NCI-H146 (cell line): ENCODE results near the gene ACOT7.

ENCODE experiments used
- DNase-seq: peaks from one replicate; lab custom pipeline; 2025; lab: John Stamatoyannopoulos, UW

The ACOT7 gene

DNA sequence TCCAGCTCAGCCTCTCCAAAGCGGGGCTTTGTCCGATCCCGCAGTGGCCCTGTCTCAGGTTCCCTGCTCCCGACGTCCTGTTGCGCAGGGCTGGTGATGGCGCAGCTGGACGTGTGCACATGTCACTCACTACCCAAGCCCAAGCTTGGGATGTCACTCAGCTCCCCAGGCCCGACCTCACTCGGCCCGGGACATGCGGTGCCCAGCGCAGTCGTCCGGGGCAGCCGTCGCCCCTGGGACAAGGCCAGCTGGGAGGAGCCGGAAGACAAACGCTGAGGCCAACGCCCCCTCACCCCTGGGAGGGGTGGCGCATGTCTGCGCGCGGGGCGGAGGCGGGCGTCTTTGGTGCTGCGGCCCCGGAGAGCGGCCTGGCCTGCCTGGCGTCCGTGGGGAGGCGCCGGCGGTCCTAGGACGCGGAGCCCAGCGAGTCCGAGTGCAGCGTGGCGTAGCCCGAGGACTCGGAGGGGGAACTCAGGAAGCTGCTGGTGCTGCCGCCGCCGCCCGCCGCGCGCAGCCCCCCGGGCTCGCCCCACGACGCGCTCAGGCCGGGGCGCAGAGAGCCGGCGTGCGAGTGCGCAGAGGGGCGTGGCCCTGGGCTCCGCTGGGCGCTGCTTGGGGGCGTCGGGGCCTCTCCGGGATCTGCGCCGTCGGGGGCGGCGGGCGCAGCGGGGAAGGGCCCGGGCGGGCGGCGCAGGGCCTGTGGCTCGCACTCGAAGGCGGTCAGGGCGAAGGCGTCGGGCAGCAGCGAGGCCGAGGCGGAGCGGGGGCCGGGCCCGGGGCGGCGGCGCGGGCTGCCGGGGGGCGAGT is 144.4 kb downstream of the ACOT7 start:
- peak; percentile 36 for DNase-seq

- DNase-seq = no peak
Observed at GRCh38 chr1:6248161-6248776, 145.3 kb downstream of the ACOT7 start.

GRCh38 chr1:6247651-6248050 is 145.9 kb downstream of the ACOT7 start:
- DNase-seq = no peak

GRCh38 chr1:6246497-6247467 is 146.8 kb downstream of the ACOT7 start:
- DNase-seq = peak; percentile 75

DNA sequence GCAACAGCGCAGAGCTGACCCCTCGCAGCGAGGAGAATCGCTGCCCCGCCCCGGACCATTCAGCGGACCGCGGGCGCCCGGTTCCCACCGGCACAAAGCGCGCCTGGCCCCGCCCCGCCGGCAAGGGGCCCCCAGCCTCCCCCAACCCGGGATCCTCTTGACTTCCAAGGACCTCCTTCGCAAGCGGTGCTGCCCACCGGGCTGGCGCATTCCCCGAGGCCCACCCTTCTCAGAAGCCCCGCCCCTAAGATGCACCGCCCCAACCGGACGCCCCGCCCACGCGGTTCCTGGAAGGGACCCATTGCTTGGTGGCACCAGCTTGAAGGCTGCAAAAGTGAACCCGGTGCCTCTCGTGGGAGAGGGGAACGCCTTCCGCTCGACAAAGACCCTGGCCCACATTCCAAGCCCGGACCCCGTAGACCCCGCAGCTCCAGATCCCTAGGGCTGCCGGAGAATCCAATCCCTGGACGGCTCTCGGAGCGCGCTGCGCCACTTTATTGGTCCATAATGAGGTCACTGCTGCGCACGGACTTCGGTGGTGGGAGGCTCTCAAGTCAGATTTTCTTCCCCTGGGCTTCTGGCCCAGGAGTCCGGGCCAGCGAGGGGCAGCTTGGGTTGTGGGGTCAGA is 147.6 kb downstream of the ACOT7 start:
- DNase-seq = peak; percentile 66

- DNase-seq = peak; percentile 69
Observed at GRCh38 chr1:6245086-6245868, 148.3 kb downstream of the ACOT7 start.

DNA sequence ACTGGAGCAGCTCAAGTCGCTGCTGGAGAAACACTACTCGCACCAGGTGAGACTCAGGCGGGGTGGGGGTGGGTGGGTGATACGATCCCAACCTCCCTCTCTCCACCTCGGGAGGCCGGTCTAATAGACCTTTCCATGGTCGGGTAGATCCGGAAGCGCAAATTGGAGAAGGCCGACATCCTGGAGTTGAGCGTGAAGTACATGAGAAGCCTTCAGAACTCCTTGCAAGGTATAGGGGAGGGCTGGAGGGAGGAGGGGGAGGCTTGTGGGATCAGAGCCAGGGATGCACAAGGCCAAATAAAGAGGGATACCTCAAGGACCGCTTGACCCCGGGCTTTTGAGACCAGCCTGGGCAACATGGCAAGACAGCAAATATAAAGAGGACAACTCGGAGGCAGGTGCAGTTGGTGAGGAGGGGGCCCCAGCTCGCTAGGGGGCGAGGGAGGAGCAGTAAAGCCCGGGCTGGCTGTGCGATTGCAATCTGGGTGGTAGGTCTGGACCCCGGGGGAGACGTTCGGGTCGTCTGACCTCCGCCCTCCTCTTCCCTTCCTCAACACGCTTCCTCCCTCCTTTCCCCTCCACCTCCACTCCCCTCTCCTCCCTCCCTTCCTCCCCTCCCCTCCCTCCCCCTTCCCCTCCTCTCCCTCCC is 149.0 kb downstream of the ACOT7 start:
- peak; percentile 29 for DNase-seq

DNA sequence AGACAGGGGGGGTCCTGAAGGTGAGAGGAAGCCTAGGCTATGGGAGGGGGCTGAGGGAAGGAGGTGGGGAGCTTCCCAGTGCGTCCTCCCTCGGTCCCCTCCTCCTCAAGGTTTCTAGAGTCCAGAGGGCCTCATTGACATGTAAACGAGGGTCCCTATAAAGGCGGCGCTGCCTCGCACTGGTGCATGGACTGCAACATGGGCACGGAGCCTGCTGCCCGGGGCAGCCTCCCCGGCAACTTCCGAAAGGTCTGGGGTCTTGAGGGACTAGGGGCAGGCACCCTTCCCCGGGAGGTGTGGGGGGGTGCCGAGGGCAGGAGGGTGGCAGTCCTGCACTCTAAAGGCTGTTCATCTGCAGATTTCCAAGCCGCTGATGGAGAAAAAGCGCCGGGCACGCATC is 149.6 kb downstream of the ACOT7 start, which contains the start of gene HES3:
TSS of gene HES3 (plus strand) at position 187 of the 400 bp plus-strand sequence. CDS start at position 374, 187 bp downstream.
- DNase-seq = no peak

DNA sequence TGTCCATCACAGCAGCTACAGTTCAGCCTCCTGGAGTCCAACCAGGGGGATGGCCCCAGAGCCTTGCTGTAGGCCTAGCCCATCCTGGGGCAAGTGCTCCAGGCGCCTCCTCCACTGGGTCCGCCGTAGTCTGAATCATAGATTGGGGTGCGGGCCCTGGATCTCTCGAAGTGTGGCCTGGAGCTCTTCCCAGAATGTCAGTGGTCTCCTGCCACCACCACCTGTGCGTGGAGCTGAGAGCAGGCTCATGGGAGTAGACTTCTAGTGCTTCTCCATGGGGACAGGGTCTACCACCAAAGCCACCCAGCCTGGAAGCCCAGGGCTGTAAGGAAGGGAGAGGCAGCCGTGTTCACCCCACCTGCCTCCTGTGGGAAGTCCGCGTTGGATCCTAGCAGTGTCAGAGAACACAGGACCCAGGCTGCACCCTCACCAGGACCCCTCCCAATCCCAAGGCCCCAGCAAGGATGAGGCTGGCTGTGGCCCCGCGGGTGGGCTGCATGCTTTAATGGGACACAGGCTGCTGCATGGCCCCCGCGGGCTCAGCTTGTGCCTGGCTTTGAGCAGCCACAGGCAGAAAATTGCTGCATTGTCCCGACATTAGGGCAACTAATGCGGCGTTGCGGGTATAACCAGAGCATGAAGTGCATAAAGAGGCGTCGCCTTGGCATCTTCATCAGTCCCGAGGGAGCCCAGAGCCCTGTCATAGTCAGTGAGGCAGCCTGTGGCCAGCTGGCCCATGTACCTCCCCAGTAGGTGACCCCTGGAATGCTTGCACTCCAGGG is 150.3 kb downstream of the ACOT7 start:
- DNase-seq = no peak

- peak; percentile 49 for DNase-seq
Observed at GRCh38 chr1:6241887-6242740, 151.5 kb downstream of the ACOT7 start.

DNA sequence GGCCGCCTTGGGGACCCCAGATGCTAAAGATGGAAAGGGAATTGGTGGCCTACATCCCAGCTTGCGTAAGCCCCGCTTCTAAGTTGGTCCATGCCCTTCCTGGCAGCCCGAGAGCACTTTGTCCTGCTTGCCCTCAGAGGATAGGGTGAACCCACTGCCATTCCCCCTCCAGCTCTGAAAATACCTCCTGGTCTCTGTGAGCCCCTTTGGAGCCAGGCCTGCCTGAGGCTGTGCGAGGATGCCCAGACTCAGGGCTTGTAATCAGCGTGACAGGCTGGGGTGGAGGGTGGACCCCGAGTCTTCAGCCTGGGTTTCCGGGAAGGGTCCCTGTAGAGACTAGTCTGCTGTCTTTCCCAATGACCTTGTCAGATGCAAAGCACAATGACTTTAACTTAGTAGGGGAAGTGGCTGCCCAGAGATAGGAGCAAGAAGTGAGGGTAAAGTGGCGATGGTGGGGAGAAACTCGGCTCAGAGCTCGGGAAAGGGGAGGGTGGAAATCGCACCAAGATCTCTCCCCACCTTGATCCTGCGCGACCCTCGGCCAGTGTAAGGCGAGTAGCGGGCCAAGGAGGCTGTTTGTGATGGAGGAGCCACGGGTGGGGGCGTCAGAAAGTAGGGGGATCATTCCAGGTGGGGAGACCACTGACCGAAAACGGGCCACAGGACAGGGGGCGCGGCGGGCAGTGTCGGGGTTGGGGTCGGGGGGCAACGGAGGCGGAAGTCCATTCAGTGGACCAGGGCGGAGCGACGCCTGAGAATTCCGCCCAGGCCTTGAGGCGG is 152.3 kb downstream of the ACOT7 start:
- DNase-seq = no peak

DNA sequence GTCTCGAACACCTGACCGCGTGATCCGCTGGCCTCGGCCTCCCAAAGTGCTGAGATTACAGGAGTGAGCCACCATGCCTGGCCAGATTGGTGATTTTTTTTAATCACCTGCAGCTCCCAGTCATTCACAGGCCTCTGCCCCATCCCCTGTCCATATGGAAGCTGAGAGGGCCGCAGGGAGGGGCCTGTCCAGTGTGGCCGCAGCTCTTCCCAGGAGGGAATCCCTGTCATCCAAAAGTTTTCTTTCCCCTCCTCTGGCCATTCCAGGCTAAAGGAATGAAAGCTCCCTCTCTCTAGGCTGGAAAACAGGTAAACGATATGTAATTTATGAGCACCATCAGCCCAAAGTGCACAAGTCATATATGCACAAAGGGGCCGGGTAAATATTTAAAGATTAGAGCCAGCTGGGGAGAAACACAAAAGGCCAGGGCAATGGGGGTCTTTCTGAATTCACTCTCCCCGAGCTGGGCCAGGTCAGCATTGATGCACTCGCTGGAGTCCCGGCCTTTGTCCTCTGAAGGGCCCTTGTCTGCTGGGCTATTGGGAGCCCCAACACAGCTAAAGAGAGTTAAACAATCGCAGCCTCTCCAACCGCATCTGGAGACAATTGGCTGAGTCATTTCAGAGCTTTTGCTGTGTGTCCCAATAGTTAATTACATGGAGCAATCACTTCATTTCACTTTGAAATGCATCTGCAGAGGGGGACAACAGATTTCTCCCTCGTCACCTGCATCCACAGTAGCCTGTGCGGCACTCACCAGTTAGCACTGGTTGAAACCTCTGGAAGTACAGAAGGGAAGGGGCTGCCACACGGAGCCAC is 153.4 kb downstream of the ACOT7 start:
- peak; percentile 55 for DNase-seq

DNA sequence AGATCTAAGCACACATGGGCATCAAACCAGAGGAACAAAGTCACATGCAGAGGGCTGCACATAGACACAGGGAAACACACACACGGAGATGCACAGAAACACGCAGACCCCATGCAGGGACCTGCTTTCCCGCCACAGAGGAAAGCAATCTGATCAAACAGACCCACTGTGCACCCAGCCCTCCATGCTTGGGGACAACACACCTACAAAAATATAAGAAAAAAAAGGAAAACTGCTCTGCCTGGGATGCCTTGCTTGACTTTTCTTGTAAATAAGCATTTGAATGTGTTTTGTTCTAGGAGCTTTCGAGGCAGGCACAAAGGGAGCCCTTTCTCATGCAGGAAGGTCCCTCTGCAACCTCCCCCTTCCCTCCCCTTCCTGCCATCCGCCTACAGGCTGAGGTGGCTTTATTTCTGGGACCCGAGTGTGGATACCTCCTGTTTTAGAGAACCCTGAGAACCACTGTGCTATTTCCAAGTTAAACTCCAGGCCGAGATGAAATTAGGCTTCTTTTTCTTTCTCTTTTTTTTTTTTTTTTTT is 154.3 kb downstream of the ACOT7 start:
- no peak for DNase-seq

- DNase-seq = no peak
Observed at GRCh38 chr1:6237093-6237492, 156.5 kb downstream of the ACOT7 start.

GRCh38 chr1:6235296-6235677 is 158.3 kb downstream of the ACOT7 start:
- peak; percentile 32 for DNase-seq

GRCh38 chr1:6234502-6235295 is 158.9 kb downstream of the ACOT7 start:
- DNase-seq = no peak
